Muscle layer of colon (tissue), 2 donors: Measurements from ENCODE around the gene LCN6.
"Not testable (repeated sequence)": the region's sequence is repeated elsewhere in the genome, so short reads cannot be mapped to it uniquely, and the experiment has no call there.

ENCODE experiments used
- H3K27ac ChIP-seq: one replicate; pipeline ENCODE4 v1.7.0; 2013; ENCODE audit warnings: low read depth, mild to moderate bottlenecking, low read length, moderate library complexity
- H3K27me3 ChIP-seq, 2 donors: one replicate each; pipeline ENCODE4 v1.7.0; 2013; ENCODE audit warnings: low read length in 2 of 2, mild to moderate bottlenecking in 2 of 2; ENCODE audit not compliant: insufficient read depth in 2 of 2, control insufficient read depth in 1 of 2
- H3K36me3 ChIP-seq: one replicate; pipeline ENCODE4 v1.7.0; 2013; ENCODE audit warnings: mild to moderate bottlenecking, low read length; ENCODE audit not compliant: insufficient read depth
- H3K4me1 ChIP-seq: one replicate; pipeline ENCODE4 v1.7.0; 2013; ENCODE audit warnings: mild to moderate bottlenecking, low read length; ENCODE audit not compliant: insufficient read depth
- H3K4me3 ChIP-seq, 2 donors: one replicate each; pipeline ENCODE4 v1.7.0; 2013; ENCODE audit warnings: low read length in 2 of 2, low read depth in 1 of 2, mild to moderate bottlenecking in 1 of 2, moderate library complexity in 1 of 2
- H3K9ac ChIP-seq: one replicate; pipeline ENCODE4 v1.7.0; 2013; ENCODE audit warnings: low read length
- H3K9me3 ChIP-seq: one replicate; pipeline ENCODE4 v1.7.0; 2013; ENCODE audit warnings: mild to moderate bottlenecking, low read length
- donor health status: abdominal sarcoma.
- donor health status: Adenocarcinoma of cecum.

The LCN6 gene

GRCh38 chr9:136718345-136719194, 29.8 kb downstream of the LCN6 start:
- H3K27me3 ChIP-seq: no peaks in the 10 kb centered on the region
- no peak overlapping the region for H3K27ac ChIP-seq
- no peak overlapping the region for H3K9ac ChIP-seq
- H3K36me3 ChIP-seq: peaks cover 10% of the 10 kb centered on the region
- H3K4me3 ChIP-seq: no peak overlapping the region
- peaks cover 13% of the 10 kb centered on the region for H3K4me1 ChIP-seq
- no peaks in the 10 kb centered on the region for H3K9me3 ChIP-seq

GRCh38 chr9:136717399-136717798, 30.9 kb downstream of the LCN6 start:
- no peak overlapping the region for H3K9ac ChIP-seq
- H3K4me1 ChIP-seq: peaks cover 19% of the 10 kb centered on the region
- H3K27ac ChIP-seq: no peak overlapping the region
- H3K9me3 ChIP-seq: no peaks in the 10 kb centered on the region
- peaks cover 0 to 3% of the 10 kb centered on the region in 2 donors for H3K27me3 ChIP-seq
- H3K4me3 ChIP-seq: no peak overlapping the region
- H3K36me3 ChIP-seq: no peaks in the 10 kb centered on the region

- Histone ChIP-seq H3K27me3 (peaks cover 0 to 9% of the 10 kb centered on the region in 2 donors), H3K36me3 (no peaks in the 10 kb centered on the region), H3K4me1 (peaks cover 13% of the 10 kb centered on the region), H3K4me3 (no peak overlapping the region), H3K9ac (no peak overlapping the region), H3K9me3 (no peaks in the 10 kb centered on the region), H3K27ac (no peak overlapping the region)
Measured at GRCh38 chr9:136714893-136715274, 33.4 kb downstream of the LCN6 start.

GRCh38 chr9:136714096-136714892, 34.0 kb downstream of the LCN6 start:
- Histone ChIP-seq H3K36me3 (no peaks in the 10 kb centered on the region), H3K27ac (no peak overlapping the region), H3K9ac (no peak overlapping the region), H3K4me1 (peaks cover 13% of the 10 kb centered on the region), H3K4me3 (no peak overlapping the region), H3K27me3 (peaks cover 0 to 9% of the 10 kb centered on the region in 2 donors), H3K9me3 (no peaks in the 10 kb centered on the region)

GRCh38 chr9:136713550-136713949, 34.8 kb downstream of the LCN6 start:
- Histone ChIP-seq H3K4me1 (peaks cover 13% of the 10 kb centered on the region), H3K9me3 (no peaks in the 10 kb centered on the region), H3K27me3 (peaks cover 0 to 9% of the 10 kb centered on the region in 2 donors), H3K4me3 (no peak overlapping the region), H3K9ac (no peak overlapping the region), H3K36me3 (no peaks in the 10 kb centered on the region), H3K27ac (peak overlapping the region; percentile 70)

GRCh38 chr9:136712690-136713544, 35.4 kb downstream of the LCN6 start:
- Histone ChIP-seq H3K9ac (no peak overlapping the region), H3K36me3 (no peaks in the 10 kb centered on the region), H3K27me3 (peaks cover 0 to 9% of the 10 kb centered on the region in 2 donors), H3K4me1 (peaks cover 13% of the 10 kb centered on the region), H3K9me3 (no peaks in the 10 kb centered on the region), H3K4me3 (peak overlapping the region; percentile 31 to 52), H3K27ac (peak overlapping the region; percentile 70)

GRCh38 chr9:136711751-136712689, 36.3 kb downstream of the LCN6 start, which contains the start of gene DIPK1B:
DIPK1B (plus strand) TSS chr9:136712572; CDS start chr9:136712666, 94 bp downstream.
- peak within 1 kb of the TSS; percentile 41 to 52 for H3K4me3 ChIP-seq
- H3K36me3 ChIP-seq: no peaks in the 10 kb centered on the region
- H3K9ac ChIP-seq: no peak within 1 kb of the TSS
- H3K4me1 ChIP-seq: peaks cover 13% of the 10 kb centered on the region
- peak within 1 kb of the TSS; percentile 70 for H3K27ac ChIP-seq
- H3K27me3 ChIP-seq: peaks cover 0 to 9% of the 10 kb centered on the region in 2 donors
- H3K9me3 ChIP-seq: no peaks in the 10 kb centered on the region

GRCh38 chr9:136711219-136711648, 37.1 kb downstream of the LCN6 start:
- H3K9me3 ChIP-seq, H3K27me3 ChIP-seq, H3K27ac ChIP-seq, H3K36me3 ChIP-seq, H3K9ac ChIP-seq: not testable (repeated sequence)
- Histone ChIP-seq H3K4me3 (peak overlapping the region in 1 of 2 donors; percentile 41), H3K4me1 (peaks cover 13% of the 10 kb centered on the region)

- H3K4me1 ChIP-seq: peaks cover 13% of the 10 kb centered on the region
- H3K9ac ChIP-seq: no peak overlapping the region
- no peaks in the 10 kb centered on the region for H3K9me3 ChIP-seq
- H3K27me3 ChIP-seq: peaks cover 0 to 9% of the 10 kb centered on the region in 2 donors
- H3K4me3 ChIP-seq: no peak overlapping the region
- H3K36me3 ChIP-seq: no peaks in the 10 kb centered on the region
- no peak overlapping the region for H3K27ac ChIP-seq
Measured at GRCh38 chr9:136710543-136710942, 37.8 kb downstream of the LCN6 start.

- Histone ChIP-seq H3K27me3 (peaks cover 0 to 9% of the 10 kb centered on the region in 2 donors), H3K4me1 (peaks cover 13% of the 10 kb centered on the region), H3K27ac (no peak overlapping the region), H3K9me3 (no peaks in the 10 kb centered on the region), H3K4me3 (no peak overlapping the region), H3K36me3 (no peaks in the 10 kb centered on the region), H3K9ac (no peak overlapping the region)
Measured at GRCh38 chr9:136709454-136710109, 38.7 kb downstream of the LCN6 start.
